WERI-Rb-1 (cell line): ENCODE measurements around the gene SHROOM1.

Experiments used
- DNase-seq: peaks from one replicate; pipeline ENCODE4 v3.0.0-alpha.2; 2020
- H3K27ac ChIP-seq: fragments of 250-450 bp; sonication (Bioruptor Pico); 2 replicates; pipeline ENCODE4 v1.5.1; 2020; ENCODE audit warnings: mild to moderate bottlenecking, moderate library complexity
- H3K27me3 ChIP-seq: fragments of 250-450 bp; sonication (Bioruptor Pico); 2 replicates; pipeline ENCODE4 v1.5.1; 2021; ENCODE audit warnings: mild to moderate bottlenecking, low read depth, moderate library complexity; ENCODE audit not compliant: insufficient read depth, severe bottlenecking
- H3K36me3 ChIP-seq: fragments of 250-450 bp; sonication (Bioruptor Pico); 2 replicates; pipeline ENCODE4 v1.5.1; 2020; ENCODE audit warnings: mild to moderate bottlenecking, moderate library complexity
- H3K4me3 ChIP-seq: 2 replicates; pipeline ENCODE4 v1.5.1; 2011; ENCODE audit warnings: low read depth, mild to moderate bottlenecking, control low read depth, low read length
- H3K9me3 ChIP-seq: fragments of 250-450 bp; sonication (Bioruptor Pico); 2 replicates; pipeline ENCODE4 v1.5.1; 2021; ENCODE audit warnings: mild to moderate bottlenecking, moderate library complexity; ENCODE audit not compliant: severe bottlenecking
- TF ChIP-seq, protein P1 (sequence below): IDR thresholded peaks from 2 replicates; pipeline ENCODE4 v1.5.1; 2011; ENCODE audit warnings: low read depth, mild to moderate bottlenecking, control low read depth, inconsistent platforms, low read length

The SHROOM1 gene

DNA sequence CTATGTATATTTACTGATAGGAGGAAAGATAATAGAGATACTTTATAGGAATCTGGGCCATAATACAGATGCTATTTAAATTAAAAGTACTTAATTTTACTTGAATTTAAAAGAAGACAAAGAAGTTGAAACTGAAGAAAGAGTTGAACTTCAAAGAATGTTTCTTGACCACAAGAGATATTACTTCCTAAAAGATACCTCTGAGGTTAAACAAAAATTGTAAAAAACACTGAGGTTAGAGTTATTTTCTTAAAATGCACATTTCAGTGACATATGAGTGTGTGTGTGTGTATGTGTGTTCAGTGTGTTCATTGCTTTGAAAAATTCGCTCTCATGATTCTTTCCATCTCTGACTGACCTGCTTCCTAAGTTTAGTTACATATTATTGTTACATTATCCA, 49.9 kb downstream of the SHROOM1 start:
- Histone ChIP-seq H3K27ac (no peak overlapping the region), H3K36me3 (no peaks in the 10 kb centered on the region), H3K9me3 (no peaks in the 10 kb centered on the region), H3K27me3 (no peaks in the 10 kb centered on the region), H3K4me3 (no peak overlapping the region)
- DNase-seq = no peak
- TF ChIP-seq, protein P1, sequence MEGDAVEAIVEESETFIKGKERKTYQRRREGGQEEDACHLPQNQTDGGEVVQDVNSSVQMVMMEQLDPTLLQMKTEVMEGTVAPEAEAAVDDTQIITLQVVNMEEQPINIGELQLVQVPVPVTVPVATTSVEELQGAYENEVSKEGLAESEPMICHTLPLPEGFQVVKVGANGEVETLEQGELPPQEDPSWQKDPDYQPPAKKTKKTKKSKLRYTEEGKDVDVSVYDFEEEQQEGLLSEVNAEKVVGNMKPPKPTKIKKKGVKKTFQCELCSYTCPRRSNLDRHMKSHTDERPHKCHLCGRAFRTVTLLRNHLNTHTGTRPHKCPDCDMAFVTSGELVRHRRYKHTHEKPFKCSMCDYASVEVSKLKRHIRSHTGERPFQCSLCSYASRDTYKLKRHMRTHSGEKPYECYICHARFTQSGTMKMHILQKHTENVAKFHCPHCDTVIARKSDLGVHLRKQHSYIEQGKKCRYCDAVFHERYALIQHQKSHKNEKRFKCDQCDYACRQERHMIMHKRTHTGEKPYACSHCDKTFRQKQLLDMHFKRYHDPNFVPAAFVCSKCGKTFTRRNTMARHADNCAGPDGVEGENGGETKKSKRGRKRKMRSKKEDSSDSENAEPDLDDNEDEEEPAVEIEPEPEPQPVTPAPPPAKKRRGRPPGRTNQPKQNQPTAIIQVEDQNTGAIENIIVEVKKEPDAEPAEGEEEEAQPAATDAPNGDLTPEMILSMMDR = no peak

DNA sequence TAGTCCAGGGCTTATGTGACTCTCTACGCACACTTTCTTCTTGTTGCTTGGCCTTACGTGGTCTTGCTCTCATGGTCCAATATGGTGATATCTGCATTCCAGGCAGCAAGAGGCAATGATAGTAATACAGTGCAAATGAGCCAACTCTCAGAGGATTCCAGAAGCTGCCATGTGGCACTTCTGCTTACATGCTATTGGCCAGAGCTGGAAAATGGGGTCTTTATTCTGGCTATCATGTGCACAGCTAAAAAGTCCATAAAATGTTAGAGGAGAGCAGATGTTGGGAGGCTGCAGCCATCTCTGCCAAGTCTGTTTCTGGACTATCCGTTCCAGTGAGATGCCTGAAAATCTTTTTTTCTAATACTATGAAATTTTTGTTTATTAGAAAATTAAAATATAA, 50.5 kb downstream of the SHROOM1 start:
- H3K36me3 ChIP-seq = no peaks in the 10 kb centered on the region
- no peak overlapping the region for H3K27ac ChIP-seq
- H3K27me3 ChIP-seq = no peaks in the 10 kb centered on the region
- DNase-seq = no peak
- TF ChIP-seq, protein P1 = no peak
- no peaks in the 10 kb centered on the region for H3K9me3 ChIP-seq
- no peak overlapping the region for H3K4me3 ChIP-seq

DNA sequence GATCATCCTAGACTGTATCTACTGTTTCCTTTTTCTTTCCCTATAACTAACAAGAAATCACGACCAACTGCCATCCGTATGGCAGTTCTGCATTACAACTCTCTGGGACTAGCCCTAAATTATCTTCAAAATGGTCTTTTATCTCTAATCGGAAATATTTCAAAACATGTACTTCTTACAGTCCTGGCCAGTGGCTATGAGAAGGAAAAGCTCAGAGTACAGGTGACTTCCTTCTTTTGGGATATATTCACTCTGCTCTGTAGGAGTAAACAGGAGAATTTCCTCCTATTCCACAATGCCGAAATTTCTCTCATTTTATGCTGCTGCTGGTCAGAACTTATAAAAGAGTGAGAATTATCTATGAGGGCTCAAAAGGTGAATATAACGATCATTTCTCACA, 51.6 kb downstream of the SHROOM1 start:
- TF ChIP-seq, protein P1 = no peak
- Histone ChIP-seq H3K27me3 (no peaks in the 10 kb centered on the region), H3K9me3 (no peaks in the 10 kb centered on the region), H3K4me3 (no peak overlapping the region), H3K27ac (no peak overlapping the region), H3K36me3 (no peaks in the 10 kb centered on the region)
- DNase-seq = no peak

DNA sequence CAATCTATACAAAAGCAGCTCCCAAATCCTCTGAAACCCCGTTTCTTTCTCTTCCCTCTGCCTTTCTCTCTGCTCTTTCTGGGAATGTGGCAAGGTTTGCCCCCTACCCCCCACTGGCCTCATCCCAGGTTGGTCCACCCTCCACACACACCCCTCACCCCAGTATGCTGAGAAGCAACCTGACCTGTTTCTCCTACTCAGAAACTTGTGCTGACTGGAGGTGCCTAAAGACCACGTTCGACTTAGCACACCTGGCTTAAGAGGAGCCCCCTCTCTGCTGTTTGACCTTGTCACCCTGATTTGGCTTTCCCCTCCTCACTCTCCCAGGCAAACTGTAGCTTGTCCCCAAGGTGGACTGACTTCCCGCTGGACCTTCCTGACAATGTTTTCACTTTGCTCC, 52.3 kb downstream of the SHROOM1 start:
- no peaks in the 10 kb centered on the region for H3K9me3 ChIP-seq
- no peaks in the 10 kb centered on the region for H3K27me3 ChIP-seq
- TF ChIP-seq, protein P1 = no peak
- H3K4me3 ChIP-seq = no peak overlapping the region
- H3K36me3 ChIP-seq = no peaks in the 10 kb centered on the region
- no peak for DNase-seq
- no peak overlapping the region for H3K27ac ChIP-seq

DNA sequence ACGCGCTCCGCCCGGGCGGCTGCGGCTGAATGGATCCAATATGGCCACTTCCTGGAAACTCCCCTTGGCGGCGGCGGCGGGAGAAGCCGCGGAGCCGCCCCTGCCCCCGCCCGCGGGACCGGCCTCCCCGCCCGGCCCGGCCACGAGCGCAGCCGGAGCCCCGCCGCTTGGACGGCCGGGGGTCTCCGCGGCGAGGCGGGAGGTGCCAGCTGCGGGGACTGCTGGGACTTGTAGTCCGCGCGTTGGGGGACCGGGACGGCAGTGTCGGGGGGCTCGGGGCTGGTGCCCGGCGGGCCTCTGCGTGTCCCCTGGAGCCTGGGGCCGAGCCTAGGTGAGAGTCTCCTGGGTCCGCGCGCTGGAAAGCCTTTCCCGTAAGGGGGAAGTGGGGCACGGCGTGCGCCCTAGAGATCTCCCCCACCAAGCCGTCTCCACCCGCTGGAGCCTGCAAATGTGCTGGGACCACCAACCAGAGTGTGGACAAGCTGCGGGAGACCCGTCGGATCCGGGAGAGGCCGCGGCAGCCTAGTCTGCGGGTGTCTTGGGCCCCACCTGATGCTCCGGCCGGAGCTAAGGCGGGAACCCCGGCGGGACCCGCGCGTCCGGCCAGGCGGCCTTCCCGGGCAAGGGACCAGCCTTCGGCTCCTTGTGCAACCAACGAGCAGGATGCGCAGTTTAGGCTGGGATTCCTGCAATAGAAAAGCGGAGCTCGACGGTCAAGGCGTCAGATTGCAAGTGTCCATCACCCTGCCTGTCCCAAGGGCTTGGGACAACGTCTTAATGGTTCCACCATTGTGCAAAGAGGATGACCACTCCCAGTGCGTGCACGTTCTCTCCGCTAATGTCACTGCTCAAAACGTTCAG, 53.0 kb downstream of the SHROOM1 start, which contains the start of gene SEPTIN8:
Gene SEPTIN8 (minus strand): TSS at position 31 of the 861 bp plus-strand sequence. CDS start 102 bp downstream, outside the sequence.
- H3K36me3 ChIP-seq = no peaks in the 10 kb centered on the region
- peak within 1 kb of the TSS; percentile 59 for H3K27ac ChIP-seq
- H3K9me3 ChIP-seq = no peaks in the 10 kb centered on the region
- TF ChIP-seq, protein P1 = no peak
- peak within 1 kb of the TSS; percentile 76 for H3K4me3 ChIP-seq
- DNase-seq = peak; percentile 53
- H3K27me3 ChIP-seq = no peaks in the 10 kb centered on the region

DNA sequence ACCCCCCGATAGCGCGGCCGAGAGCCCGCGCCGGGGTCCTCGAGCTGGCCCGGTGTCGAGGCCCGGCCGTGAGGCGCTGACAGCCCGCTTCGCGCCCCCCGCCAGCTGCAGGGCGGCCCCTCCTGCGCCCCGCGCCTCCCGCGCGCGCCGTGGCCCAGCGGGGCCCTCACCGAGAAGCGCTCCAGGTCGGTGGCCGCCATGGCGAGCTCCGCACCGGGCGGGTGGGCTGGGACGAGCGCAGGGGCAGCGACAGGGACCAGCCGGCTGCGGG, 53.6 kb downstream of the SHROOM1 start:
- TF ChIP-seq, protein P1 = no peak
- no peaks in the 10 kb centered on the region for H3K27me3 ChIP-seq
- peak overlapping the region; percentile 59 for H3K27ac ChIP-seq
- H3K9me3 ChIP-seq = no peaks in the 10 kb centered on the region
- H3K4me3 ChIP-seq = peak overlapping the region; percentile 76
- no peak for DNase-seq
- H3K36me3 ChIP-seq = no peaks in the 10 kb centered on the region
